T follicular helper cell (primary cell): Measurements from ENCODE around the gene ALDH7A1.

Experiments
- DNase-seq: peaks from one replicate; pipeline ENCODE4 v3.0.0-alpha.2; 2020; ENCODE audit warnings: low read depth

Gene ALDH7A1

DNA sequence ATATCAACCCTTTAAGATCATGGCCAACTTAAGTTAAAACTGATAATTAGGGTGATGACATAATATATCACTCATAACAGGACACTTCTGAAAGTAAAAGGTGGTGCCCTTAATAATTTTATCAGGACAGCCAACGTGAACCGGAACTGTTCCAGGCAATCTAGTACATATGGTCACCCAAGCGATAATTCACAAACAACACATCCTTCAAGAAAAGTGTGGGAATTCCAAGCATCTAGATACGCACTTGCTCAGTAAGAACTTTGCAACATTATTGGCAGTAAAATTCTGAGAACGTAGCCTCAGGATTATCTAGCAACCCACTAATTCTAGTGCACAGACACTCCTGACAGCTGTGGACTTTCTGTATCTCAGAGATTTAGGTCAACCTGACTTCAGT lies 85.7 kb downstream of the ALDH7A1 start:
- DNase-seq = no peak

DNA sequence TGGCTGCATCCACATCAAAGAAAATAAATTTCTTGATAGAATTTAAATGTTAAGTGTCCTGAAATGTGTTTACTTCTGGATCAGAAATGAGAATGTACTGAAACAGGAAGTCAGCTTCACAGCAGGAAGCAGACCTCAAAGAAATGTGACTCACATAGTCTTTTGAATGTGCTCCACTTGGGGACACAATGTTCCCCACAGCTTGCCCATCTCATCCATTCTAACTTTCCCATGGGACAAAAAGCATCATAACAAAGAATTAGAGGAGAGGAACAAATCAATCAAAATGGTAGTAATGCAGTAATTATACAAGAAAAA lies 86.1 kb downstream of the ALDH7A1 start:
- no peak for DNase-seq

- no peak for DNase-seq
Measured at GRCh38 chr5:126508251-126508961, 86.6 kb downstream of the ALDH7A1 start.

- DNase-seq = no peak
Measured at GRCh38 chr5:126506079-126506478, 88.9 kb downstream of the ALDH7A1 start.

DNA sequence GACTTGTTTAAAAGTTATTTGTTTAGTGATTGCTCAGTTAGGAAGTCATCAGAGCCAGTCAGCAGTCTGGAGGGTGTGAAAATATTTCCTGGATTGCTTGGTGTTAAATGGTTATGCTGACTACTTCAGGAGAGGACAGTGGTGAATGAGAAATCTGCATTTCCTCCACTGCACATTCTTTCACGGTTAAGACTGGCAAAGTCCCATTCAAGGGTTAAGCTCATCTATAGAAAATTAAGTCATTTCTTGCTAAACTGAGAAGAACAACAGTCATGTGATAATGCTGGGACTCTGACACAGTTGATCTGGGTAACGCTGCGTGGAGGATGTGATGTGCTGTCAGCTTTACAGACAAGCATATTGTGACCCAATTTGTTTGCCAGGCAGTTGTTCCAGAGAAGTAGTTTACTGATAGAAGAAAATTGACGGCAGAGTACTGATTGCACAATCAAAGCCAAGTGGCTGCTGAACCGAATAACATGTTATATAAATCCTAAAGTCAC lies 91.4 kb downstream of the ALDH7A1 start:
- DNase-seq = no peak

GRCh38 chr5:126501448-126501847 lies 93.6 kb downstream of the ALDH7A1 start:
- no peak for DNase-seq

DNA sequence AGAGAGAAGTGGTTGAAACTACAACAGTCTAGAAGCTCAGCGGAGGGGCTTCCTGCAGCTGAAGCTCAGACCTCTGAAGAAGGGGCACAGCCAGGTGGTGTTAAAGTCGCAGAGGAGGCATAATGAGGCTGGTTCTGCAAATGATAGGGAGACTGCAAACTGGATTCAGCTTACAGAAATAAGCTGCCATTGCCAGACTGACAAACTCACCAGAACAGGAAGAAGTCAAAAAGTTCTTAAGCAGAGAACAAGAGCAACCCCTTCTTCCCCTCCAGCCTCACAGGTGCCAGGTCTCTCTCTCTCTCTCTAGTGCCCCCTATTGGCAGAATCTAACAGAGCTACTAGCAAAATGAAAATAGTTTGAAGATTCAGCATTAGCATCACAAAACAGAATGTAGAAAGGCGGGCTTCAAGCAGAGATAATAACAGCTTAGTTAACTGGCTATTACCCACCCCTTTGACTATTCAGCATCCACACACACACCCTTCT lies 95.1 kb downstream of the ALDH7A1 start:
- no peak for DNase-seq

DNA sequence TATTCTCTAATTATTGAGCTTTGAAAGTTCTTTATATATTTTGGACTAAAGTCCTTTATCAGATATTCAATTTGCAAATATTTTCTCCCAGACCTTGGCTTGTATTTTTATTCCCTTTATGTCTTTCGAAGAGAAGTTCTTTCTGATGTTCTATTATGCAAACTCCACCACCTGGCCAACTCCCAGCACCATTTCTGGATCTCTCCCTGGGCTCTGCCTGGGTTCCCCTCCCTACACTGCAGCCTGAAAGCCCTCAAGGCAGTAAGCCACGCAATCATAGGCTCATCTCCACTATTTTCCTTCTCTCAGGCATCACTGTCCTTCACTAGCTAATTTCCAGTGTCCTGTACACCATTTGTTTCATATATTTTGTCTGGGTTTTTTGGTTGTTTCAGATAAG lies 95.7 kb downstream of the ALDH7A1 start:
- DNase-seq = no peak

DNA sequence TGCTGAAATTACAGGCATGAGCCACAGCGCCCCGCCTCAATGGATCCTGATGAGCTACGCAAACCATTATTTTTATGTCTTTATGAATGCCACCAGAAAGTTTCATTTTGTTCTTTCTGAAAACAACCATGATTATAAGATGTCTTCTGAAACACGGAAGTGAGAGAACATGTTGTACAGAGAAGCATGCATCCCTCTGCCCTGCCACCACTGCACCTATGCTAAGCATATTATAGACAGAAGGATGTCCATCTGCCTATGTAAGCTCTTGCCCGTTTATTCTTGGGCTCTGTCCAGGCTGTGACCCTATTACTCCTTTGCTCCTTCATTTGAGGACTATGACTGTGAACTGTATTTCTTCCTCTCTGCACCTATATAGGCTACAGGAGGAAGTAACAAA lies 97.5 kb downstream of the ALDH7A1 start:
- DNase-seq = no peak

- no peak for DNase-seq
Measured at GRCh38 chr5:126494393-126494792, 100.6 kb downstream of the ALDH7A1 start.

GRCh38 chr5:126492939-126493338 lies 102.1 kb downstream of the ALDH7A1 start:
- DNase-seq = no peak

DNA sequence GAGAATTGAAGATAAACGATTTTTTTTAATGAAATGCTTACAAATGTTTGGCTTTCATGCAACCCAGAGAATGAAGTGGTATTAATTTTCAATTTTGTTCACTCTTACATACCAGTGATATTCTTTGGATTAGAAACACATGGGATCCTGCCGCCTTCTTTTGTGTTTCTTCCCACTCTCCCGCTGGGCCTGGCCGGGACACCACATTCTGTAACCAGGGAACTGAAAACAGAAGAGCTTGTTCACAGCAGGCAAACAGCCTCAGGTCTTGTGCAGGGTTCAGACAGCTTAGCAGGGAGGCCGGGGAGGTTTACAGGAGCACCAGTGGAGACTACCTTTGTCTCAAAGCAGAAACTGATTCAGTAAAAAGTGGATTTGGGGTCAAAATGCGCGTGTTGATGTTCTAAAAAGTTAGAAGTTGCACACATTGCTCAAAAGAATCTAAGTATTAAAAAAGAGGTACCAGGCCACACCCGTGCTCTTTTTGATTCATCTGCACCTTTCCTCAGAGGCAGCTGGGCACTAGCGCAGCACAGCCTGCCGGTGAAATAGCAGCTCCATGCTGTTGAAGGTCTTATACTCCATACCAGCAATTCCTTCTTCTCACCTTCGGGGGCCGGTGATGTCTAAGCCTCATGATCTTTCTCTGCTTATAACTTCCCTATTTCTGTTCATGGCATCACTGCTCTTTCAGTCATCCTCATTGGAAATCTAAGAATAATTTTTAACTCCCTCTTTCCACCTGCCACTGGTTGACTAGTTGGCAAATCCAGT lies 104.7 kb downstream of the ALDH7A1 start:
- DNase-seq = no peak

DNA sequence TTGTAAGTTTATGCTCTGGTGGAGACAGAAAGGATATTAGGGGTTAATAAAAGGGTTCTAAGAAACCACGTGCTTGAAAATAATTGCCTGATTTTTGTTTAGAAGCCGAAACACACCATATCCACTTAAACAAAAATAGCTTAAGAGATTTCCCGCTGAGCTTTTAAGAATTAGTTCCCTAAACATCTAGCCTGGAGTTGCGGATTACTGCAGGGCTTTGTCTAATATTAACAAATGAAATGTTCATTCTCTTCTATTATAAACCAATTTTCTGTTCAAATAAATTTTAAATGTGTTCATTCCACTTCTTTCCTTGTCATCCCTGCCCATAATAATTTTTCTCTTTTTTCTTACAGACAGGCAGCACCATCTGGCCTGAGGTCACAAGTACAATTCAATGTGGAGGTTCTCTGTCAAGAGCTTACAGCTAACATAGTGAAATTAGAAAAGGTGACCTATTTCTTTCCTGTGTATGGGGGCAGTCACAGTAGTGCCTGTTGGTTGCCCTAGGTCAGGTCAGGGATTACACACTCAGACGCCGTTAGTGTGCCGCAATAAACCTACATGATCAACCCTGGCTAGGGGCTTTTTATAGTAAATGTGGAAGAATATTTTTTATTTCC lies 106.5 kb downstream of the ALDH7A1 start:
- no peak for DNase-seq

DNA sequence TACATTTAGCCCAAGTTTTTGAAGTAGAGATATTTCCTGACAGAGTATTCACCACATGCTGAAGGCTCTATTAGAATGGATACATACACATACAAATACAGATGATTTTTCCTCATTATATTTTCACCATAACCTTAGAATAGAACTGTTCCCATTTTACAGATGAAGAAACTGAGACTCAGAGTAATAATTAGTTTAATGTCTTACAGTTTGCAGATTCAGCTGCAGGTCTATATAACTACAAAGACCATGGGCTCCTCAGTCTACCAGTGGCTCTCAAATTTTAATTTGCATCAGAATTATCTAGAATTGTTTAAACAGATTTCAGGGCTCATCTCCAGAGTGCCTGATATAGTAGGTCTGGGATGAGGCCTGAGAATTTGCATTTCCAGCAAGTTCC lies 107.4 kb downstream of the ALDH7A1 start:
- no peak for DNase-seq

GRCh38 chr5:126486332-126486731 lies 108.7 kb downstream of the ALDH7A1 start:
- no peak for DNase-seq

DNA sequence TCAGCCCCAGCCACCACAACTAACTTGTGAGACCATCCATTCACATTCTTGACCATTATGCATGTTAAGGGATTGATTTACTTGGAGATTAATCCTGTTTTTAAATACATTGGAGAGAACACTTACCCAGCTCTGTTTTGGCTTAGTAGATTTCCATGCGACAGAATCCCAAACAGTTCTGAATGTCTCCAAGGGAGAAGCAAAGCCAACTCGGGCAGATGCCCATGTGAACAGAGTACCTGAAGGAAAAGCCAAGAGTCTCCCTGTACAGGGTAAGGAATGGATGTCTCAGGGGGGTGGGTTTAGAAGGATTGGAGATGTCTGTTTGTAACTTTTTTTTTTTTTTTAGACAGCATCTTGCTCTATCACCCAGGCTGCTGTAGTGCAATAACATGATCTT lies 110.8 kb downstream of the ALDH7A1 start:
- DNase-seq = no peak

DNA sequence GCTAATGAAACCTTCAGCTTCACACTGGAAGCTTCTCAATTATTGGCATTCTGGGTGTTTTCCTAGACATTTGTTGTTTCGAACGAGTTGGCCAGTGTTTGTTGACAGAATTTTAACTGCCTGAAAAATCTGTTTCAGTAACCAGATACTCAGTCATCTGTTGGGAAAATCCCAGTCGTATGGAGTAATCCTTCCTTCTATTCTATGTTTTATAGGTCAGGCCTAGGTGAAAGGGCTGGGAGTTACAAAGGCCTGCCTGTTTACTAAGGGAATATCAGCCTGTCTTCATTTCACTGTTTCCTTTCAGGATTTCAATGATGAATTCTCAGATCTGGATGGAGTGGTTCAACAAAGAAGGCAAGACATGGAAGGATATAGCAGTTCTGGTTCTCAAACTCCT lies 111.9 kb downstream of the ALDH7A1 start:
- no peak for DNase-seq

DNA sequence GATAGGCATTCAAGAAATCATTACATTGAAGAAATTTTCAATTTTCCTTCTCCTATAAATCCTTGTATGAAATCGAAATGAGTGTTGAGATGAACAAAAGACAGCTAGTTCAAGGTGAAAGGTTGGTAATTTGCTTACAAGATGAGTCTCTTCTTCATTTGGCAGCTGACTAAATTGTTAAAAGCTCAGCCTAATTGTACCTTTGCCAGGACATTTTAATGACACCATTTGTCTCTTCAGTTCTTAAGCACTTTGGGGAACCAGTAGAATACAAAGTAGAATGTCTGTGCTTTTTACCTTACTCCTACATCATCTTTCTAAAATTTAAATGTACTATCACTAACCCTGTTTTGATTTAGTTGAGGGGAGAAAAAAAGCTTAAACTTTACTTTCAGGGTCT lies 112.4 kb downstream of the ALDH7A1 start:
- DNase-seq = no peak

DNA sequence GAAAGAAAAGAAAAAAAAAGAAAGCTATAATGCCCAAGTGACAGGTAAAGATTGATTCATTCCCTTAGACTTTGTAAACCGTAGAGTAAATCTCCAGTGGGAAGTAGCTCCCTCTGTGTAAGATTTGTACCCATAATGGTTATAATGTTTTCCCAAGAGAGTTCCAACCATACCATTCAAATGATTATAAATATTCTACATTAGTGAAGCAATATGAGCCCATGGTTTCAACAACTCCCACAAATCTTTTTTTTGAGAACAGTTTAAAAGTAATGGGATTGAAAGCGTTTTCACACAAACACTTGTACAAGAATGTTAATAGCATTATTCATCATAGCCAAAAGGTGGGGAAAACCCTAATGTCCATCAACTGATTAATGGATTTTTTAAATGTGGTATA lies 113.8 kb downstream of the ALDH7A1 start:
- DNase-seq = no peak
